IPS DF 6.9 (cell line): ENCODE data around the gene TMEM209.
"Not testable (repeated sequence)": the region's sequence is repeated elsewhere in the genome, so short reads cannot be mapped to it uniquely, and the experiment has no call there.

Experiments used
- DNase-seq: peaks from one replicate; pipeline ENCODE4 v3.0.0-alpha.2; 2013; ENCODE audit warnings: low read depth, low spot score
- H3K27ac ChIP-seq: one replicate; pipeline ENCODE4 v1.5.1; 2013; ENCODE audit warnings: low read length, control low read depth
- H3K27me3 ChIP-seq: 2 replicates; pipeline ENCODE4 v1.6.1; 2013; ENCODE audit warnings: mild to moderate bottlenecking, low read length; ENCODE audit not compliant: control insufficient read depth, insufficient read depth
- H3K36me3 ChIP-seq: 2 replicates; pipeline ENCODE4 v1.6.1; 2013; ENCODE audit warnings: low read length; ENCODE audit not compliant: control insufficient read depth, insufficient read depth
- H3K4me1 ChIP-seq: 2 replicates; pipeline ENCODE4 v1.6.1; 2013; ENCODE audit warnings: low read length; ENCODE audit not compliant: control insufficient read depth, insufficient read depth
- H3K4me3 ChIP-seq: 2 replicates; pipeline ENCODE4 v1.5.1; 2013; ENCODE audit warnings: mild to moderate bottlenecking, low read length
- H3K9me3 ChIP-seq: 2 replicates; pipeline ENCODE4 v1.6.1; 2013; ENCODE audit warnings: low read length, inconsistent platforms; ENCODE audit not compliant: control insufficient read depth, insufficient read depth
- WGBS: extraction: QIAGEN DNeasy Blood & Tissue Kit; methylation state at CpG from one replicate; pipeline ENCODE4 v1.1.7; 2013; ENCODE audit warnings: mixed read lengths, missing lambda C conversion rate; ENCODE audit not compliant: insufficient read length, insufficient coverage; 5-methylcytosine and 5-hydroxymethylcytosine counted together

TMEM209 gene

DNA sequence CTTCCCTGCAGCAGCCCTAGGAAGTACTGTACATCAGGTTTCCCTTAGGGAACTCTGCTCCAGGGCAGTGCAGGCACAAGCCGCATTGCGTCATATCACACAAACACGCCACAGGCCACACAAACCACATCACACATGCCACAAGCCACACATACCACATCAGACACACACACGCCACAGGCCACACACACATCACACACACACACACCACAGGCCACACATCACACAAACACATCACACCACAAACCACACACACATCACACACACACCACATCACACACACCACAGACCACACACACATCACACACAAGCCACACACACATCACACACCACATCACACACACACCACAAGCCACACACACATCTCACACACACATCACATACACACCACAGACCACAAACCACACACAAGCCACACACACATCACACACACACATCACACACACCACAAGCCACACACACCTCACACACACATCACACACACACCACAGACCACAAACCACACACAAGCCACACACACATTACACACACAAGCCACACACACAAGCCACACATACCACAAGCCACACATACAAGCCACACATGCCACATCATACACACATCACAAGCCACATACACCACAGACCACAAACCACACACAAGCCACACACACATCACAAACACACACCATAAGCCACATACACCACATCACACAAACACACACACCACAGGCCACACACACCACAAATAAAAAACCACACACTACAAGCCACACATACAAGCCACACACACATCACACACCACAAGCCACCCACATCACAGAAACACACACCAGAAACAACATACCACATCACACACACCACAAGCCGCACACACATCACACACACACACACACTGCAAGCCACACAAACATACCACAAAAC is 53.4 kb downstream of the TMEM209 start:
- Histone ChIP-seq H3K4me3 (no peak overlapping the region), H3K27me3 (no peaks in the 10 kb centered on the region), H3K4me1 (no peaks in the 10 kb centered on the region), H3K36me3 (no peaks in the 10 kb centered on the region), H3K9me3 (no peaks in the 10 kb centered on the region), H3K27ac (no peak overlapping the region)
- no peak for DNase-seq
- WGBS: 100% methylated on average over 1 of the region's 5 CpGs

DNA sequence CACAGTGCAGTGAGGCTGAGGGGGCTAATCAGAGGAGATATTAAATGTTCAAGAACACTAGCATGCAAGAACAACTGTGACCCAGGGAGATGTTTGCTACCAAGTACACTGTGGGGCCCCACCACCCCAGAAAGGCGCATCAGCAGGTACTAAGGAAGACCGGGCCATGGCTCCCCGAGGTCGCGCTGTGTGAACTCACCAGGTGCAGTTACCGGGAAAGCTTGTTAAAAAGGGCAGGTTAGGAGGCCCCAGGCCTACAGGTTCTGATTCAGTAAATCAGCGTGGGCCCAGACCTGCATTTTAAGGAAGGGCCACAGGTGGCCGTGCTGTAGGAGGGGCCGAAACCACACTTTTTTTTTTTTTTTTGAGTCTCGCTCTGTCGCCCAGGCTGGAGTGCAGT is 54.6 kb downstream of the TMEM209 start:
- WGBS: no CpG with 5 or more reads among the region's 11 CpGs
- no peak for DNase-seq
- no peaks in the 10 kb centered on the region for H3K36me3 ChIP-seq
- H3K4me3 ChIP-seq: no peak overlapping the region
- no peaks in the 10 kb centered on the region for H3K9me3 ChIP-seq
- no peak overlapping the region for H3K27ac ChIP-seq
- no peaks in the 10 kb centered on the region for H3K4me1 ChIP-seq
- no peaks in the 10 kb centered on the region for H3K27me3 ChIP-seq

DNA sequence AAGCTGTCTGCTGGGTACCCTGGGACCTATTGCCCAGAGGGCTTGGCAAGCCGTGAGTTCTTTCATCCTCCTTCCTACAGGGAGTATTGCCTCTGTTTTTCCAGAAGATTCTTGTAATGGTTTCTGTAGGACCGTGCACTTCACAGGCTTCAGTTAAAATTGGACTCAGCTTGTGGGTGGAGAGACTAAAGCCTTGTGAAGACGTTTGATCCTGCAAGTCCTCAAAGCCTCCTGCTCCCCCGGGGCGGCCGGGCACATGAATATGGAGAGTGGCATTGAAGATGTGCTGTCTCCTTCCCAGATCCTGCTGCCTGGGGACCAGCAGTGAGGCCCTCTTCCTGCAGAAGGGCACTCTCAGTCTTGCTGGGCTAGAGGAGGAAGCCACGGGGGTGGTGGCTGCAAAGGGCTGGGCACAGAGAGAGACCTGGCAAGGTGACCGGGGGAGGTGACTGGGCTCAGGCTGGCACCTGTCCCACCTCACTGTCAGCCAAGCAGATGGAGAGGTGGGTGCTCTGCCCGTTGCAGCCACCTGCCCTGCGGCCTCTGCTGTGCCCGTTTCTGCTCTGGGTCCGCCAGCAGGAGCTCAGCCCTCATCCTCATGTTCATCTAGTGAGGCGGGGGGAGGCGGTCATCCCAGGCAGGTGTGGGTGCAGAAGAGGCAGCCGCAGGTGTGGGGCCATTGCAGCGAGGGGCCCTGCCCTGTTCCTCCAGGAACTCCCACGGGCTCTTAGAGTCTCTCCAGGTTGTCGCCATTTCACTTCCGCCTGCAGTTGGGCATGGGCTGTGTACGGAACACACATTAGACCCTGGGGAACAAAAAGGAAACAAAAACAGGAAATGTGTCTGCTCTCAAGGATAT is 55.7 kb downstream of the TMEM209 start:
- Histone ChIP-seq H3K4me3 (no peak overlapping the region), H3K36me3 (no peaks in the 10 kb centered on the region), H3K9me3 (no peaks in the 10 kb centered on the region), H3K4me1 (no peaks in the 10 kb centered on the region), H3K27me3 (no peaks in the 10 kb centered on the region), H3K27ac (no peak overlapping the region)
- DNase-seq: no peak
- no CpG with 5 or more reads among the region's 20 CpGs for WGBS

DNA sequence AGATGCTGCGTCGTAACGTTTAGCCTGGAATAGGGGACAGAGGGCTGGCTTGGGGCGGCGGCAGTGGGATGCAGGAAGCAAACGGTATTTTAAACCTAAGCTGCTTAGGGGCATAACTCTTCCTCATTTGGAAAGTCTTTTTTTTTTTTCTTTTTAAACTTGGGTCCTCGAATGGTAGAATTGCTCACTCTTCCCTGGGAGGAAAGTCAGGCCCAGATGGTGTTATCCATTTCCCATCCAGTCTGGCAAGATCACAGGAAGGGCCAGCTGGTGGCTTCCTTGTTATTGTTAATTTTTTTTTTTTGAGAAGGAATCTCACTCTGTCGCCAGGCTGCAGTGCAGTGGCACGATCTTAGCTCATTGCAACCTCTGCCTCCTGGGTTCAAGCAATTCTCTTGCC is 56.6 kb downstream of the TMEM209 start:
- DNase-seq: no peak
- no CpG with 5 or more reads among the region's 9 CpGs for WGBS
- Histone ChIP-seq H3K4me3 (no peak overlapping the region), H3K27me3 (no peaks in the 10 kb centered on the region), H3K36me3 (no peaks in the 10 kb centered on the region), H3K9me3 (no peaks in the 10 kb centered on the region), H3K4me1 (no peaks in the 10 kb centered on the region), H3K27ac (no peak overlapping the region)

DNA sequence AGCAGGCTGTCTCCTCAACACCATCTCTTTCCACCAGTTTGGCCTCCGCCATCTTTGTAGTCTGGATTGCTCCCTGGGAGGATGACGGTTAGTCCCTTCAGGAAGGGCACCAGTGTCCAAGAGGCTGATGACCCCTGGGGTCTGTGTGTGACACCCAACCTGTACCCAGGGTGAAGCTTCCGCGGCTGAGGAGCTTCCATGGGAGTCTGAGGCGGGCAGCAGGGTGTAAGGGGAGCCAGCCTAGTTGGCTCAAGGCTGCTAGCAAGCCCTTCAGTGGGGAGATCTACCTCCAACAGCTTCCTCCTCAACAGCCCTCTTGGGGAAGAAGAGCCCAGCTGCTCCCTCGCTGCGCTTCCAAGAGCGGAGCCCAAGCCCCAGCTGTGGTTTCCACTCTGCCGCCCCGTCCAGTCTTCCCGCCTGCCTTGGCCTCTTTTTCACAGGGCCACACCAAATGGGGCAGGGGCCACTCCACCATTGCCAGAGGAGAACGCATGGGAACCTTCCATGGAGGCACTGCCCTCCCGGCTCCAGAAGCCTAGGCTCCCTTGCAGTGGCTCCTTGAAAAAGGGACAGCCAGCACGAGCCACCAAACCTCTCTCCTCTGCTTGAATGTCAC is 57.4 kb downstream of the TMEM209 start:
- Histone ChIP-seq H3K4me1 (no peaks in the 10 kb centered on the region), H3K27me3 (no peaks in the 10 kb centered on the region), H3K36me3 (no peaks in the 10 kb centered on the region), H3K27ac (no peak overlapping the region), H3K4me3 (no peak overlapping the region), H3K9me3 (no peaks in the 10 kb centered on the region)
- no peak for DNase-seq
- WGBS: no CpG with 5 or more reads among the region's 14 CpGs

DNA sequence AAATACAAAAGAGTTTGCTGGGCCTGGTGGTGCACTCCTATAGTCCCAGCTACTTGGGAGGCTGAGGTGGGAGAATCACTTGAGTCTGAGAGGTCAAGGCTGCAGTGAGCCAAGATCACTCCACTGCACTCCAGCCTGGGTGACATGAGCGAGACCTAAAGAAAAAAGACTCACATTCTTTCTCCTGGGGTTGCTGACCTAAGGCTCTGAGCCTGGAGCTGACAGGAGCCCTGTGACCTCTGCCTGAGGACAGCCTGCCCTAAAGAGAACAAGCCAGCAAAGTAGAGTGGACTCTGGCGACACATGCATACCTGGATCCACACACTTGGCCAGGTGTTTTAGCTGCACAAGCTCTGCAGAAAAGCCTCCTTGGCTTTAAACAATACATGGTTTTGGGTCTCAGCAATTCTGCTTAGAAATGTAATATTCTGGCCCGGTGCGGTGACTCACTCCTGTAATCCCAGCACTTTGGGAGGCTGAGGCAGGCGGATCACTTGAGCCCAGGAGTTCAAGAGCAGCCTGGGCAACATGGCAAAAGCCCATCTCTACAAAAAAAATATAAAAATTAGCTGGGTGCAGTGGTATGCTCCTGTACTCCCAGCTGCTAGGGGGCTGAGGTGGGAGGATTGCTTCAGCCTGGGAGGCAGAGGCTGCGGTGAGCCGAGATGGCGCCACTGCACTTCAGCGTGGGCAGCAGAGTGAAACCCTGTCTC is 58.4 kb downstream of the TMEM209 start:
- Histone ChIP-seq H3K36me3 (no peaks in the 10 kb centered on the region), H3K27ac (no peak overlapping the region), H3K9me3 (no peaks in the 10 kb centered on the region), H3K27me3 (no peaks in the 10 kb centered on the region), H3K4me3 (no peak overlapping the region), H3K4me1 (0 out of 2 replicates have a peak, but pooled peaks cover 2% of the 10 kb centered on the region)
- WGBS: no CpG with 5 or more reads among the region's 9 CpGs
- DNase-seq: no peak

DNA sequence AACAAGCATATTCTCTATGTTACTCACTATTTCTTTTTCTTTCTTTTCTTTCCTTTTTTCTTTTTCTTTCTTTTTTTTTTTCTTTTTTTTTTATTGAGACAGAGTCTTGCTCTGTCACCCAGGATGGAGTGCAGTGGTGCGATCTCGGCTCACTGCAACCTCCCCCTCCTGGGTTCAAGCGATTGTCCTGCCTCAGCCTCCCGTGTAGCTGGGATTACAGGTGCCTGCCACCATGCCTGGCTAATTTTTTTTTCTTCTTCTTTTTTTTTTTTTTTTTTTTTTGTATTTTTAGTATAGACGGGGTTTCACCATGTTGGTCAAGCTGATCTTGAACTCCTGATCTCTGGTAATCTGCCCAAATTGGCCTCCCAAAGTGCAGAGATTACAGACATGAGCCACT is 59.1 kb downstream of the TMEM209 start:
- H3K9me3 ChIP-seq, H3K4me3 ChIP-seq, H3K36me3 ChIP-seq, H3K27ac ChIP-seq, DNase-seq, H3K4me1 ChIP-seq, H3K27me3 ChIP-seq: not testable (repeated sequence)
- WGBS: no CpG with 5 or more reads among the region's 5 CpGs

DNA sequence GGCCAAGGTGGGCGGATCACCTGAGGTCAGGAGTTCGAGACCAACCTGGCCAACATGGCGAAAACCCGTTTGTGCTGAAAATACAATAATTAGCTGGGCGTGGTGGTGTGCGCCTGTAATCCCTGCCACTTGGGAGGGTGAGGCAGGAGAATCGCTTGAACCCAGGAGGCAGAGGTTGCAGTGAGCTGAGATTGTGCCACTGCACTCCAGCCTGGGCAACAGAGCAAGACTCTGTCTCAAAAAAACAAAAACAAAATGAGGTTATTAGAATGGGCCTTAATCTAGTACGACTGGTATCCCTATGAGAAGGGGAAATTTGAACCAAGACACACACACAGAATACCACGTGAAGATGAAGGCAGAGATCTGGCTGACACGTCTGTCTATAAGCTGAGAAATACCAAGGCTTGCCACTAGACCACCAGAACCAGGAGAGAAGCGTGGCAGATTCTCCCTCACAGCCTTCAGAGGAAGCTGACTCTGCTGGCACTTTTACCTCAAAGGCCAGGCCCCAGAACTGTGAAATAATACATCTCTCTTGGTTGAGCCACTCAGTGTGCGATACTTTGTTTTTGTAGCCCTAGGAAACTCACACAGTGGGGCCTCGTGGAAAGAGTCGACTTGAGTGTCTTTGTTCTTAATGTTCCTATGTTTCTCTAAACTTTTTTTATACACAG is 59.6 kb downstream of the TMEM209 start:
- WGBS: no CpG with 5 or more reads among the region's 14 CpGs
- Histone ChIP-seq H3K9me3 (no peaks in the 10 kb centered on the region), H3K36me3 (no peaks in the 10 kb centered on the region), H3K4me1 (0 out of 2 replicates have a peak, but pooled peaks cover 2% of the 10 kb centered on the region), H3K4me3 (no peak overlapping the region), H3K27ac (no peak overlapping the region), H3K27me3 (no peaks in the 10 kb centered on the region; the same call in 1 of the 2 replicates)
- DNase-seq: no peak

DNA sequence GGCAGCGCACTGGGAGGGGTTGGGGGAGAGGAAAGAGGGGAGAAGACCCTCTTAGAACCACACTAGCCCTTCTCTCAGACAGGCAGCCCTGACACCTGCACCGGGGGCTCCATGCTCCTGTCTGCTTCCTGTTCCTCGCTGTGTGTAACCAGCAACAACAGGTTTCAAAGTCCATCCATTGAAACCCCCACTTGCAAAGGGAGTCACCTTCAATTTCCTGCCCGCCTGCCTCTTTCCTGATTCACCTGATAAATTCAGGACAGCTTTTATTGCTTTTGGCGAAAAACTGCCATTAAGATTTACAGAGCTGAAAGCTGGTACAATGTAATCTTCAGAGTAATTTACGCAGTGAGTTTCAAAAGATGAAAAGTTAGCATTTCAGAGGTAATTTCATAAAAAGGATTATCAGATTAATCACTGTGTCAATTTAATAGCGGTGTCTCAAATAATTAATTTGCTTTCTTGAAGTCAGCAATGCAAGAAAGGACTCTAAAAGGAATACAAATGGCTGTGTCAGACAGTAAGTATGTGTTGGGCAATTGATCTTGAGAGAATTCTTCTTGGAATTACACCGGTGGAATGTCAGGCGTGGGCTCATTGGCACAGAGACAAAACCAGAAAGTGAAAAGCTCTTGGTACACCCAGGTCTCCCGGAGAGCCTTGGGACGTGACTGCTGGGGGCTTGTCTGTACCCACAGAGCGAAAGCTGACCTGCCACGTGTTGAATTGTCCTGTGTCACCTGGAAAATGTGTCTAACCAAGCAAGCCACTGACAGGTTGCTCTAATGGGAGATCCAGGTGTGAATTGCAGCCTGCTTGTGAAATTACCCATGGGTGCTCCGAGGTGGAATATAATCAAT is 60.7 kb downstream of the TMEM209 start:
- whole genome bisulfite sequencing: no CpG with 5 or more reads among the region's 14 CpGs
- H3K4me1 ChIP-seq: 0 out of 2 replicates have a peak, but pooled peaks cover 2% of the 10 kb centered on the region
- no peak overlapping the region for H3K4me3 ChIP-seq

More for the DNA sequence above, 60.7 kb downstream of the TMEM209 start:
- no peaks in the 10 kb centered on the region for H3K36me3 ChIP-seq
- DNase-seq: no peak
- no peaks in the 10 kb centered on the region; the same call in 1 of the 2 replicates for H3K27me3 ChIP-seq
- H3K9me3 ChIP-seq: no peaks in the 10 kb centered on the region
- H3K27ac ChIP-seq: no peak overlapping the region
